Right atrium auricular region (tissue), 2 donors: ENCODE results near the gene GIMD1. TPM values are rescaled to one million over a fixed set of nuclear protein-coding genes. Genes with fewer than 3 reads are reported as not detected.

Experiments used
- DNase-seq: peaks from one replicate; pipeline ENCODE4 v3.0.0-alpha.2; 2019; ENCODE audit warnings: low spot score
- H3K27ac ChIP-seq, 2 donors: fragments of 200-600 bp; sonication (generic); 1 replicate in 1 of 2; 2 replicates in 1 of 2; pipeline ENCODE4 v1.5.1; 2016 to 2019
- H3K27me3 ChIP-seq, 2 donors: fragments of 200-600 bp; sonication (generic); one replicate each; pipeline versions ENCODE4 v1.5.1 to v1.6.0; 2017 to 2019
- H3K36me3 ChIP-seq: fragments of 200-600 bp; sonication (generic); one replicate; pipeline ENCODE4 v1.5.1; 2016
- H3K4me1 ChIP-seq, 2 donors: fragments of 200-600 bp; sonication (generic); one replicate each; pipeline versions ENCODE4 v1.5.1 to v1.6.0; 2017 to 2019
- H3K4me3 ChIP-seq, 2 donors: fragments of 200-600 bp; sonication (generic); 1 replicate in 1 of 2; 2 replicates in 1 of 2; pipeline ENCODE4 v1.5.1; 2017 to 2019; ENCODE audit warnings: mild to moderate bottlenecking in 1 of 2, moderate library complexity in 1 of 2
- H3K9me3 ChIP-seq, 2 donors: fragments of 200-600 bp; sonication (generic); one replicate each; pipeline ENCODE4 v1.5.1; 2019
- total RNA-seq, 2 donors: library from RNA; depleted of rRNA; stranded (reverse); fragments of >200 nt; gene quantifications; one replicate each; pipeline ENCODE4 v1.1.0, GENCODE V29; 2016
- TF ChIP-seq, protein P1 (sequence below), 2 donors: fragments of 200-600 bp; sonication (generic); IDR thresholded peaks; one replicate each; pipeline ENCODE4 v1.5.1; 2019; ENCODE audit warnings: antibody characterized with exemption in 2 of 2

The GIMD1 gene
- total RNA-seq, 2 donors from 2014 or later: not detected

DNA sequence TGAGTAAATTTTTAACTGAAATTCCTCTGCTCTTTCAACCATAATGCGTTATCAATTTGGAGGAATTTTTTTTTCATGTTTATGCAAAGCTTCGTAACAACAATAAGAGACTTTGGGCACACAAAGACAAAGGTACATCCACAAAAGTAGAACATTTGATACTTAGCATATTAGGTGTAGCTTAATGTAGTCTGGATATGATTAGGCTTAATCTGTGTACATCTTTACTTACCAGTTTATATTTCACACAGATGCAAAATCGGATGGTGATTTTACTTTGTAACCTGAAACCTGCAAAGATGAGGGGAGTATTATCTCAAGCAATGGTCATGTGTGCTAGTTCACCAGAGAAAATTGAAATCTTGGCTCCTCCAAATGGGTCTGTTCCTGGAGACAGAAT lies 32.0 kb downstream of the GIMD1 start:
- no peak overlapping the region for H3K27ac ChIP-seq
- H3K4me1 ChIP-seq: no peaks in the 10 kb centered on the region
- H3K27me3 ChIP-seq: no peaks in the 10 kb centered on the region
- peaks cover 0 to 21% of the 10 kb centered on the region in 2 donors for H3K9me3 ChIP-seq
- H3K4me3 ChIP-seq: no peak overlapping the region
- TF ChIP-seq, protein P1, sequence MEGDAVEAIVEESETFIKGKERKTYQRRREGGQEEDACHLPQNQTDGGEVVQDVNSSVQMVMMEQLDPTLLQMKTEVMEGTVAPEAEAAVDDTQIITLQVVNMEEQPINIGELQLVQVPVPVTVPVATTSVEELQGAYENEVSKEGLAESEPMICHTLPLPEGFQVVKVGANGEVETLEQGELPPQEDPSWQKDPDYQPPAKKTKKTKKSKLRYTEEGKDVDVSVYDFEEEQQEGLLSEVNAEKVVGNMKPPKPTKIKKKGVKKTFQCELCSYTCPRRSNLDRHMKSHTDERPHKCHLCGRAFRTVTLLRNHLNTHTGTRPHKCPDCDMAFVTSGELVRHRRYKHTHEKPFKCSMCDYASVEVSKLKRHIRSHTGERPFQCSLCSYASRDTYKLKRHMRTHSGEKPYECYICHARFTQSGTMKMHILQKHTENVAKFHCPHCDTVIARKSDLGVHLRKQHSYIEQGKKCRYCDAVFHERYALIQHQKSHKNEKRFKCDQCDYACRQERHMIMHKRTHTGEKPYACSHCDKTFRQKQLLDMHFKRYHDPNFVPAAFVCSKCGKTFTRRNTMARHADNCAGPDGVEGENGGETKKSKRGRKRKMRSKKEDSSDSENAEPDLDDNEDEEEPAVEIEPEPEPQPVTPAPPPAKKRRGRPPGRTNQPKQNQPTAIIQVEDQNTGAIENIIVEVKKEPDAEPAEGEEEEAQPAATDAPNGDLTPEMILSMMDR (IDR thresholded peaks at IDR 0.05): no peak
- H3K36me3 ChIP-seq: peaks cover 73% of the 10 kb centered on the region
- DNase-seq: no peak

DNA sequence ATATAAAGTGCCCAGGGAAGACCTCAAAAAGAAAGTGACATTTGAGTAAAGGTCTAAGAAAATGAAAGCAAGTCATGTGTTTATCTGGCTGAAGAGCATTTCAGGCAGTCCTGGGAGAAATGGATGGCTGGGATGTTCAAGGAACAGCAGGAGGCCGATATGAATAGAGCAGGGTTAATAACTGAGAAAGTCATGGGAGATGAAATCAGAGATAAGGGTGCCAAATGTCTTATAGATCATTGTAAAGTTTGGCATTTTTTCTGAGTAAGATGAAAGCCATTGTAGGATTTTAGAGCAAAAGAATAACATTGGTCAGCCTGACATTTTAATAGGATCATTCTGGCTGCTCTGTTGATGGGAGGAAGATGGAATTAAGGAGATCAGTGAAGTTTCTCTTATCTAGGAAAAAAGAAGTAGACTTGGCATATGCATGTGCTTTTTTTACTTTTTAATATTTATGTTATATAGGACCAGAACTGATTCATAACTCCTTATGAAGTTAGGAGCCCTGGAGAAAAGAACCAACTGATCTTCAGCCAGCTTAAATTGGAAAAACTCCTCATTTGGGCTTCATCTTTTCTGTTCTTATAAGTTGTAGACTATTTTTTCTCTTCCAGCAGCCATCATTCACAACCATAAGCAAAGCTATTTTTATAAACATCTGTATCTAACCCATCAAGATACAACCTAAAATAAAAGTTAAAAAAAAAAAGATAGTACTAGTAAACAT lies 33.7 kb downstream of the GIMD1 start:
- H3K4me3 ChIP-seq: no peak overlapping the region
- H3K4me1 ChIP-seq: no peaks in the 10 kb centered on the region
- H3K27me3 ChIP-seq: no peaks in the 10 kb centered on the region
- no peak overlapping the region for H3K27ac ChIP-seq
- TF ChIP-seq, protein P1 (IDR thresholded peaks at IDR 0.05): no peak
- DNase-seq: no peak
- H3K36me3 ChIP-seq: peaks cover 70% of the 10 kb centered on the region
- H3K9me3 ChIP-seq: peaks cover 0 to 7% of the 10 kb centered on the region in 2 donors

DNA sequence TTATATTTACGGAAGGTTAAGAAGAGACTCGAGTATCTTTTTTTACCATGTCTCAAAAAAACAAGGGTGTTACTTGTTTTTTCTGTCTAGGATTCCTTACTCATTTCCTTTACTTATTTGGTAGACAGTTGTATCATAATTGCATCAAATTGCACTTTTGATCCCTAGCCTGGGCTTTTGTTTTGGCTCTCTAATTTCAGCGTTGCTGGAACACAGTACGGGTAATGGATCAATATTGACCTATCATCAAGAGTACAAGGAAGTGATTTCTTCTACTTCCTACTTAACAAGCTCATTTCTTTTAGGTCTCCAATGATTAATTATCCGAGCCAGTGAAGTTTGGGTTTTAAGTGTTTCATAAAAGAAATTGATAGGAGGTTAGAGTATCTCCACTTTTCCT lies 35.4 kb downstream of the GIMD1 start:
- H3K4me3 ChIP-seq: no peak overlapping the region
- peaks cover 61% of the 10 kb centered on the region for H3K36me3 ChIP-seq
- H3K27me3 ChIP-seq: no peaks in the 10 kb centered on the region
- TF ChIP-seq, protein P1 (IDR thresholded peaks at IDR 0.05): no peak
- no peak for DNase-seq
- no peak overlapping the region for H3K27ac ChIP-seq
- H3K4me1 ChIP-seq: no peaks in the 10 kb centered on the region
- H3K9me3 ChIP-seq: peaks cover 0 to 7% of the 10 kb centered on the region in 2 donors

DNA sequence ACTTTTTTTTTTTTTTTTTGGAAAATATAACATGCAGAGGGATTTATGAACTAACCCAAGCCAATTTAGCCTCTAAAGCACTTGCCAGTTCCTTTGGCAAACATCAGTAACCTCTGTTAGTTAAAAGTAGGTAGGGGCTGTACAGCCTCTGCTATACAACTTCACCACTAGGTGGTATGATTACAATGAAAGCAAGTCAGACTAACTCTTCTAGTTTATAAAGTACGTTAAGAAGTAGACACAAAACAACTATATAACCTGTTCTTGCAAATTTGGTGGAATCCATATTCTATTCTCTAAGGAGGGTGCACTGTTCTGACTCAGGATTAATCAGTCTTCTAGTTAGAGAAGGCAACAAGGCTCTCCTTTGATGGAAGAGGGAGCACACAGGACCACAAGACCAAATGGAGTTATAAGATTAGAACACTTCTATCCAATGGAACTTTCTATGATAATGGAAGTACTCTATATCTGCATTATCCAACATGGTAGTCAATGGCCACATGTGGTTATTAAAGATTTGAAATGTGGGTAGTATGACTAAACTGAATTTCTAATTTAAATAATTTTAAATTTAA lies 39.4 kb downstream of the GIMD1 start:
- Histone ChIP-seq H3K27me3 (no peaks in the 10 kb centered on the region), H3K4me1 (no peaks in the 10 kb centered on the region), H3K4me3 (no peak overlapping the region), H3K36me3 (peaks cover 51% of the 10 kb centered on the region), H3K27ac (no peak overlapping the region), H3K9me3 (no peaks in the 10 kb centered on the region)
- no peak for DNase-seq
- TF ChIP-seq, protein P1 (IDR thresholded peaks at IDR 0.05): peak in 1 of 2 donors; percentile 62

DNA sequence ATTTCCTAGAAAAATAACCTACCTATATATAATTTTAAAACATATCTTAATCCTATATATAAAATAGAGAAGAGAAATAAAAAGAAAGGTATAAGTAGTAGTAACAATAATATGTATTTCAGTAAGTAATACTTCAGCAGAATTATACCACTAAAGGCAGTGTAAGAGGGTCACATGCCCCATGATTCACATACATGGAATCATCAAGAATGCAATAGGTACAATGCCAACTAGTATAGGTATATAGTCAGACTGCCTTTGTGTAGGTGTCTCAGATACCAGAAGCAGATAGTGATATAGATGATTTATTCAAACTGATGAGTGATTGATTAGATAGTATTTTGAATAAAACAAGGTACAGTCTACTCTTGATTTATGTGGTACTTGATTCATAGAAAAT lies 42.8 kb downstream of the GIMD1 start:
- H3K4me3 ChIP-seq: no peak overlapping the region
- no peak for DNase-seq
- H3K9me3 ChIP-seq: no peaks in the 10 kb centered on the region
- H3K4me1 ChIP-seq: no peaks in the 10 kb centered on the region
- no peaks in the 10 kb centered on the region for H3K27me3 ChIP-seq
- H3K27ac ChIP-seq: no peak overlapping the region
- TF ChIP-seq, protein P1 (IDR thresholded peaks at IDR 0.05): no peak
- H3K36me3 ChIP-seq: peaks cover 26% of the 10 kb centered on the region
